OCI-LY3 (cell line): ENCODE data around the gene ZFTA.

Experiments used
- EZH2phosphoT487 ChIP-seq: fragments of 200-600 bp; shearing (Covaris generic); IDR thresholded peaks from 2 replicates; pipeline ENCODE4 v1.6.1; 2018; ENCODE audit warnings: antibody characterized with exemption, mixed run types, low read depth
- TF ChIP-seq, protein P1 (sequence below): fragments of 200-600, 300-600 bp; sonication (generic); IDR thresholded peaks from 2 replicates; pipeline ENCODE4 v1.5.1; 2014; ENCODE audit warnings: antibody characterized with exemption, low read length, low read depth

DNA sequence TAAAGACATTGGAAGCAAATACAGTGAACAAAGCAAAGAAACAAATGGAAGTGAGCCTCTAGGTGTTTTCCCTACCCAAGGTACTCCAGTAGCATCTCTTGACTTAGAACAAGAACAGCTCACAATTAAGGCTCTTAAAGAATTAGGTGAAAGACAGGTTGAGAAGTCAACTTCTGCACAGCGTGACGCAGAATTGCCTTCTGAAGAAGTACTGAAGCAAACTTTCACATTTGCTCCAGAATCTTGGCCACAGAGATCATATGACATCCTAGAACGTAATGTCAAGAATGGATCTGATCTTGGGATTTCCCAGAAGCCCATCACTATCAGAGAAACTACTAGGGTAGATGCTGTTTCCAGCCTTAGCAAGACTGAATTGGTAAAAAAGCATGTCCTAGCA is 48.0 kb downstream of the ZFTA start:
- TF ChIP-seq, protein P1, sequence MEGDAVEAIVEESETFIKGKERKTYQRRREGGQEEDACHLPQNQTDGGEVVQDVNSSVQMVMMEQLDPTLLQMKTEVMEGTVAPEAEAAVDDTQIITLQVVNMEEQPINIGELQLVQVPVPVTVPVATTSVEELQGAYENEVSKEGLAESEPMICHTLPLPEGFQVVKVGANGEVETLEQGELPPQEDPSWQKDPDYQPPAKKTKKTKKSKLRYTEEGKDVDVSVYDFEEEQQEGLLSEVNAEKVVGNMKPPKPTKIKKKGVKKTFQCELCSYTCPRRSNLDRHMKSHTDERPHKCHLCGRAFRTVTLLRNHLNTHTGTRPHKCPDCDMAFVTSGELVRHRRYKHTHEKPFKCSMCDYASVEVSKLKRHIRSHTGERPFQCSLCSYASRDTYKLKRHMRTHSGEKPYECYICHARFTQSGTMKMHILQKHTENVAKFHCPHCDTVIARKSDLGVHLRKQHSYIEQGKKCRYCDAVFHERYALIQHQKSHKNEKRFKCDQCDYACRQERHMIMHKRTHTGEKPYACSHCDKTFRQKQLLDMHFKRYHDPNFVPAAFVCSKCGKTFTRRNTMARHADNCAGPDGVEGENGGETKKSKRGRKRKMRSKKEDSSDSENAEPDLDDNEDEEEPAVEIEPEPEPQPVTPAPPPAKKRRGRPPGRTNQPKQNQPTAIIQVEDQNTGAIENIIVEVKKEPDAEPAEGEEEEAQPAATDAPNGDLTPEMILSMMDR = no peak
- TF ChIP-seq EZH2phosphoT487 = no peak
